Esophagus muscularis mucosa (tissue), 4 donors: ENCODE data around the gene MBP. TPM values are rescaled to one million over a fixed set of nuclear protein-coding genes. Genes with fewer than 3 reads are reported as not detected.

Source experiments
- DNase-seq: peaks from one replicate; pipeline ENCODE4 v3.0.0-alpha.2; 2017; ENCODE audit errors: extremely low spot score
- H3K27ac ChIP-seq, 4 donors: fragments of 200-600 bp; sonication (generic); replicated peaks in 1 of 4; 1 replicate in 3 of 4; 2 replicates in 1 of 4; pipeline ENCODE4 v1.5.1; 2016 to 2019; ENCODE audit warnings: mild to moderate bottlenecking in 1 of 4
- H3K27me3 ChIP-seq, 4 donors: fragments of 200-600 bp; sonication (generic); one replicate each; pipeline versions ENCODE4 v1.5.1 to v1.6.0; 2016 to 2019
- H3K36me3 ChIP-seq, 4 donors: fragments of 200-600 bp; sonication (generic); one replicate each; pipeline ENCODE4 v1.5.1; 2016 to 2019
- H3K4me1 ChIP-seq, 4 donors: fragments of 200-600 bp; sonication (generic); one replicate each; pipeline ENCODE4 v1.5.1; 2016 to 2019
- H3K4me3 ChIP-seq, 4 donors: fragments of 200-600 bp; sonication (generic); 1 replicate in 2 of 4; 2 replicates in 2 of 4; pipeline ENCODE4 v1.5.1; 2016 to 2019; ENCODE audit warnings: mild to moderate bottlenecking in 4 of 4, moderate library complexity in 1 of 4
- H3K9me3 ChIP-seq, 4 donors: fragments of 200-600 bp; sonication (generic); 1 replicate in 3 of 4; 2 replicates in 1 of 4; pipeline ENCODE4 v1.5.1; 2016 to 2019
- CTCF ChIP-seq, 3 experiments: fragments of 200-600 bp in 2 of 3; fragments of 450-650 bp in 1 of 3; sonication (generic) in 2 of 3; IDR thresholded peaks; one replicate each; pipeline ENCODE4 v1.5.1; 2017 to 2019; ENCODE audit warnings: antibody characterized with exemption in 3 of 3, mild to moderate bottlenecking in 2 of 3, moderate library complexity in 1 of 3
- EP300 ChIP-seq: sonication (generic); formaldehyde crosslinking; IDR thresholded peaks from one replicate; pipeline ENCODE4 v1.6.1; 2017; ENCODE audit warnings: antibody characterized with exemption
- POLR2A ChIP-seq: fragments of 450-650 bp; IDR thresholded peaks from one replicate; pipeline ENCODE4 v1.6.1; 2017; ENCODE audit warnings: antibody characterized with exemption, moderate library complexity, mild to moderate bottlenecking, low read depth
- POLR2AphosphoS5 ChIP-seq, 2 donors: sonication (generic); formaldehyde crosslinking; IDR thresholded peaks; one replicate each; pipeline ENCODE4 v1.6.1; 2017; ENCODE audit warnings: antibody characterized with exemption in 2 of 2
- WGBS: methylation state at CpG from one replicate; pipeline ENCODE4 v1.1.5; 2018; 5-methylcytosine and 5-hydroxymethylcytosine counted together
- intact Hi-C: fragments of 100-400 bp; cut with DNase I; formaldehyde crosslinking; loops from one replicate; pipeline ENCODE4 v1.15.1; 2023
- total RNA-seq, 4 donors: library from RNA; depleted of rRNA; stranded (reverse); fragments of >200 nt; gene quantifications; one replicate each; pipeline versions ENCODE4 v1.1.0 to v1.2.1, GENCODE V29; 2016

MBP gene
- total RNA-seq, 4 donors from 2014 or later, result 21.9 to 31.3 (median 27.3) TPM

DNA sequence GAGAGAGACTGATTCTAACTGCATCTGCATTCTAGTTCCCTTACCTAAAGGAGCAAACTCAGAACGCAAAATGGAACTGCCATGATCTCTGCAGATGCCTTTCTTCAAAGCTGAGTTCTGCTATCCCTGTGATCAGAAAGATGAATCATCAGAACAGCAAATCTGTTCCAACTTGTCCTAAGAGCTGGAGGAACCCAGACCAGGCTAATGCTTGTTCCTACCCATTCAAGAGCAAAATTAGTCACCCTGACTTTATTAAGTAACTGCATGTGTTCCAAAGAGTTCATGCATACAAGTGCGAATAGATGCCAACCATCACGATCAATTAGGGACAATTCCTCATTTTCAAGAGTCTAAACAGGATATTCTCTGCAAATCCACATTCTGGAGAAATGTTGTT lies 46.5 kb downstream of the MBP start:
- Histone ChIP-seq H3K36me3 (no peaks in the 10 kb centered on the region), H3K4me1 (peaks cover 38 to 56% (median 50%) of the 10 kb centered on the region in 4 donors), H3K9me3 (no peaks in the 10 kb centered on the region), H3K27ac (peak overlapping the region; percentile 78 to 83 (median 80)), H3K4me3 (no peak overlapping the region), H3K27me3 (no peaks in the 10 kb centered on the region)
- intact Hi-C loops, result loop anchor here (5.0 kb wide), 1 partner anchor 46 kb away; the partner anchor contains the start of gene MBP
- 30% methylated on average over 3 of the region's 3 CpGs for WGBS
- TF ChIP-seq POLR2A (no peak), POLR2AphosphoS5 (IDR thresholded peaks at IDR 0.05) (peak; percentile 15 to 37)
- no peak for DNase-seq

- 16% methylated on average over 1 of the region's 1 CpG for WGBS
- Histone ChIP-seq H3K4me3 (no peak overlapping the region), H3K27me3 (no peaks in the 10 kb centered on the region), H3K36me3 (no peaks in the 10 kb centered on the region), H3K9me3 (no peaks in the 10 kb centered on the region), H3K4me1 (peaks cover 45 to 60% (median 50%) of the 10 kb centered on the region in 4 donors), H3K27ac (peak overlapping the region; percentile 78 to 83 (median 80))
- TF ChIP-seq EP300 (no peak), POLR2A (no peak), CTCF (IDR thresholded peaks at IDR 0.05) (no peak), POLR2AphosphoS5 (IDR thresholded peaks at IDR 0.05) (peak in 1 of 2 donors; percentile 39)
- intact Hi-C loops, result loop anchor here (5.0 kb wide), 1 partner anchor 48 kb away; the partner anchor contains the start of gene MBP
- no peak for DNase-seq
Measured at GRCh38 chr18:77084688-77085035, 47.9 kb downstream of the MBP start.

DNA sequence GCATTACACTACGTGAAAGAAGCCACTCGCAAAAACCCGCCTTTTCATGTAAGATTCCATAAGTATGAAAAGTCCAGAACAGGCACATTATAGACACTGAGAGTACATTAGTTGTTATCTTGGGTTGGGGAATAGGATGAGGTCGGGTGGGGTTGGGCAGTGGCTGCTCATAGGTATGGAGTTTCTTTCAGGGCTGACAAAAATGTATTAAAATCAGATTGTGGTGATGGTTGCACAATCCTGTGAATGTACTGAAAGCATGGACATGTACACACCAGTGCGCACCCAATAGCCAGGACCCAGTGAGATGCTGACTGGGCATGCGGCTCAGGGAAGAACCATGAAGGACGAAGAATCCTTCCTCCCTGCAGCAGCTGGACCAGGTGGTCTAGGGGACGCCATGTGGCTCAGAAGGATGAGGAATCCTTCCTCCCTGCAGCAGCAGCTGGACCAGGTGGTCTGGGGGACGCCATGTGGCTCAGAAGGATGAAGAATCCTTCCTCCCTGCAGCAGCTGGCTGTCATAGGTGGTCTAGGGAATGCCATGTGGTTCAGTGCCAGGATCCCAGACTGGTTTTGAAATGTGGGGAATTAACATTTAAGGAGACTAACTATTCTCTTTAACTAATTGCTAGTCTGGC lies 50.1 kb downstream of the MBP start:
- no peaks in the 10 kb centered on the region for H3K27me3 ChIP-seq
- peaks cover 43 to 60% (median 53%) of the 10 kb centered on the region in 4 donors for H3K4me1 ChIP-seq
- TF ChIP-seq EP300 (no peak), POLR2AphosphoS5 (IDR thresholded peaks at IDR 0.05) (no peak), POLR2A (no peak), CTCF (IDR thresholded peaks at IDR 0.05) (no peak)
- intact Hi-C loops, result no loop called here
- no peak overlapping the region for H3K4me3 ChIP-seq
- no peak for DNase-seq
- H3K27ac ChIP-seq, result no peak overlapping the region
- 95% methylated on average over 6 of the region's 9 CpGs for WGBS
- H3K36me3 ChIP-seq, result no peaks in the 10 kb centered on the region
- no peaks in the 10 kb centered on the region for H3K9me3 ChIP-seq

DNA sequence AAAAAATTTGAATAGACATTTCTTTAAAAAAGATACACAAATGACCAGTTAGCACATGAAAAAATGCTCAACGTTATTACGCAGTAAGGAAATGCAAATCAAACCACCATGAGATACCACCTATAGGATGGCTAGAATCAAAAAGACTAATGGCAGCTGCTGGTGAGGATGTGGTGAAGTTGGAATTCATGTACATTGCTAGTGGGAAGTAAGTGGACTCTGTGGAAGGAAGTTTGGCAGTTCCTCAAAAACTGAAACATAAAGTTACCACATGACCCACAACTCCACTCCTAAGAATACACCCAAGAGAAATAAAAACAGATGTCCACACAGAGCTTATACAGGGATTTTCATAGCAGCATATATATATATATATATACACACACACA lies 51.2 kb downstream of the MBP start:
- no peak for DNase-seq
- Histone ChIP-seq H3K27me3 (no peaks in the 10 kb centered on the region), H3K9me3 (no peaks in the 10 kb centered on the region), H3K27ac (no peak overlapping the region), H3K4me1 (peaks cover 38 to 49% (median 42%) of the 10 kb centered on the region in 4 donors), H3K4me3 (no peak overlapping the region), H3K36me3 (no peaks in the 10 kb centered on the region)
- 90% methylated on average over 2 of the region's 2 CpGs for WGBS
- intact Hi-C loops, result no loop called here
- TF ChIP-seq EP300 (no peak), POLR2AphosphoS5 (IDR thresholded peaks at IDR 0.05) (no peak), CTCF (IDR thresholded peaks at IDR 0.05) (no peak), POLR2A (no peak)

DNA sequence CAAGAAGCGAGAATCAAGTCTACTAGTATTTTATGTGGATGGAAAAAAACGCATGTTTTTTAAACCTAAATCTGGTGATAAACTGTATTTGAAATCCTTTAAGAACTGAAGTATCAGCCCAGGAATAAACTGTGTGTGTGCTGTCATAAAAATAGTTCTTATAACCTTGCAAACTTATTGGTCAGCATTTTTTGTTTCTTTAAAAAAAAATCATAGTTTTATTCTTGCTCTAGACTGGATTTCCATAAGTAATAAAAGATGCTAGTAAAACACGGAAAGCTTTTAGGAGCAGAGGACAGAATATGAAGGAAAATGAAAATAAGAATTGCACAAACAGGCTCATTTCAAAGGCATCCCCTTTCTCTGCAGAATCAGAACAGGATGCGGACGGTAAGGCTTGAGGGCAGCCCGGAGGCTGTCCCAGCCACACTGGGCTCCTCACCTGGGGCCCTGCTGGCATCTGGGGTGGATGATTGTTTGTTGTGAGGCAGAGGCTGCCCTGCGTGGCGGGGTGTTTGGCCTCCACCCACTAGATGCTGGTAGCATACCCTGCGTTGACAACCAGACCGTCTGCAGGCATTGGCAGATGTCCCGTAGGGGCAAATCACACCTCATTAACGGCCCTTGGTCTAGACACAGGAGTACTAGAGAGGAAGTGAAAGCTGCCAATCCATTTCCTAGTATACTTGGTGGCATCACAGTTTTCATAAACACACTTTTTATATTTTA lies 52.5 kb downstream of the MBP start:
- 63% methylated on average over 10 of the region's 12 CpGs for WGBS
- H3K4me3 ChIP-seq, result no peak overlapping the region
- H3K27ac ChIP-seq, result no peak overlapping the region
- no peak for TF ChIP-seq POLR2A
- TF ChIP-seq POLR2AphosphoS5 (IDR thresholded peaks at IDR 0.05), result no peak
- TF ChIP-seq CTCF (IDR thresholded peaks at IDR 0.05), result no peak
- no peak for TF ChIP-seq EP300
- H3K36me3 ChIP-seq, result no peaks in the 10 kb centered on the region
- H3K9me3 ChIP-seq, result no peaks in the 10 kb centered on the region
- no peaks in the 10 kb centered on the region for H3K27me3 ChIP-seq
- intact Hi-C loops, result no loop called here
- no peak for DNase-seq
- peaks cover 26 to 37% (median 29%) of the 10 kb centered on the region in 4 donors for H3K4me1 ChIP-seq
